GM12872 (cell line): ENCODE measurements around the gene KRIT1.
A peak's percentile ranks its signal among the peaks of the same experiment; 100 is the strongest.

Source experiments
- CTCF ChIP-seq: IDR thresholded peaks from 3 replicates; pipeline ENCODE4 v1.5.1; 2011; ENCODE audit warnings: low read depth, mild to moderate bottlenecking, low read length, moderate library complexity; ENCODE audit not compliant: insufficient read depth

Gene KRIT1

GRCh38 chr7:92245487-92246359 is at the start of gene KRIT1, which contains the start of gene ANKIB1:
Gene KRIT1, minus strand, starts transcription at chr7:92245914. Its CDS starts 3,779 bp downstream, at chr7:92242135.
Gene ANKIB1, plus strand, starts transcription at chr7:92245974. Its CDS starts 49,005 bp downstream, at chr7:92294979.
- 0 out of 3 replicates have a peak, but pooled peaks have one; percentile 17 for TF ChIP-seq CTCF

- no peak for TF ChIP-seq CTCF
These were observed 49.7 kb upstream of the KRIT1 start for GRCh38 chr7:92295391-92295790.

GRCh38 chr7:92293896-92294590 is 48.3 kb upstream of the KRIT1 start:
- TF ChIP-seq CTCF = no peak

GRCh38 chr7:92292981-92293380 is 47.3 kb upstream of the KRIT1 start:
- no peak for TF ChIP-seq CTCF

- TF ChIP-seq CTCF = no peak
These were observed 43.6 kb upstream of the KRIT1 start for GRCh38 chr7:92289321-92289720.

- TF ChIP-seq CTCF = no peak
These were observed 37.2 kb upstream of the KRIT1 start for GRCh38 chr7:92282930-92283329.

GRCh38 chr7:92282221-92282814 is 36.6 kb upstream of the KRIT1 start:
- TF ChIP-seq CTCF = no peak
